Femur (tissue), 1 donor: ENCODE results near the gene SLC25A25.
A peak's percentile ranks its signal among the peaks of the same experiment; 100 is the strongest.

Source experiments
- DNase-seq: peaks from one replicate; pipeline ENCODE4 v3.0.0-alpha.2; 2017

The SLC25A25 gene

GRCh38 chr9:128077847-128078503 lies 9.9 kb downstream of the SLC25A25 start:
- DNase-seq, result no peak

GRCh38 chr9:128078504-128079434 lies 10.7 kb downstream of the SLC25A25 start:
- DNase-seq, result no peak

- no peak for DNase-seq
Observed at GRCh38 chr9:128080206-128080605, 12.2 kb downstream of the SLC25A25 start.

GRCh38 chr9:128081056-128081455 lies 13.0 kb downstream of the SLC25A25 start:
- DNase-seq, result peak; percentile 75

- DNase-seq, result no peak
Observed at GRCh38 chr9:128082151-128082550, 14.1 kb downstream of the SLC25A25 start.

GRCh38 chr9:128084746-128085145 lies 16.7 kb downstream of the SLC25A25 start:
- DNase-seq, result no peak

GRCh38 chr9:128085943-128086342 lies 17.9 kb downstream of the SLC25A25 start:
- DNase-seq, result no peak

GRCh38 chr9:128087262-128087661 lies 19.2 kb downstream of the SLC25A25 start:
- no peak for DNase-seq

- no peak for DNase-seq
Observed at GRCh38 chr9:128088253-128088945, 20.4 kb downstream of the SLC25A25 start.

GRCh38 chr9:128089299-128089698 lies 21.3 kb downstream of the SLC25A25 start:
- DNase-seq, result no peak

GRCh38 chr9:128091144-128091543 lies 23.1 kb downstream of the SLC25A25 start:
- peak; percentile 96 for DNase-seq

- no peak for DNase-seq
Observed at GRCh38 chr9:128091571-128091970, 23.5 kb downstream of the SLC25A25 start.

- no peak for DNase-seq
Observed at GRCh38 chr9:128092199-128092977, 24.4 kb downstream of the SLC25A25 start.

GRCh38 chr9:128093011-128093410 lies 25.0 kb downstream of the SLC25A25 start:
- DNase-seq, result no peak

- DNase-seq, result peak; percentile 97
Observed at GRCh38 chr9:128094166-128094949, 26.3 kb downstream of the SLC25A25 start.

GRCh38 chr9:128094950-128095544 lies 27.0 kb downstream of the SLC25A25 start:
- DNase-seq, result no peak

GRCh38 chr9:128096616-128097536 lies 28.8 kb downstream of the SLC25A25 start:
- DNase-seq, result no peak

- DNase-seq, result no peak
Observed at GRCh38 chr9:128097543-128098296, 29.7 kb downstream of the SLC25A25 start.
